Fibroblast of the conjunctiva (primary cell): ENCODE data around the gene LMF1.

Experiments
- DNase-seq: peaks from one replicate; pipeline ENCODE4 v3.0.0-alpha.2; 2010; ENCODE audit warnings: low read depth

Gene LMF1

GRCh38 chr16:984736-985636, 14.2 kb upstream of the LMF1 start:
- no peak for DNase-seq

GRCh38 chr16:984121-984694, 13.4 kb upstream of the LMF1 start:
- DNase-seq: no peak

- DNase-seq: no peak
These were observed 12.6 kb upstream of the LMF1 start for GRCh38 chr16:983044-984030.

GRCh38 chr16:982145-983043, 11.6 kb upstream of the LMF1 start:
- no peak for DNase-seq

- DNase-seq: no peak
These were observed 10.9 kb upstream of the LMF1 start, which contains the start of gene SOX8 for GRCh38 chr16:981695-982144. SOX8 (plus strand) TSS chr16:981770; CDS start chr16:981923, 153 bp downstream.

GRCh38 chr16:980595-980854, 9.7 kb upstream of the LMF1 start:
- DNase-seq: no peak

GRCh38 chr16:979859-980594, 9.2 kb upstream of the LMF1 start:
- DNase-seq: no peak

GRCh38 chr16:979147-979546, 8.4 kb upstream of the LMF1 start:
- DNase-seq: no peak

- no peak for DNase-seq
These were observed 7.6 kb upstream of the LMF1 start for GRCh38 chr16:978403-978802.

GRCh38 chr16:977896-978295, 7.1 kb upstream of the LMF1 start:
- no peak for DNase-seq

- no peak for DNase-seq
These were observed 6.4 kb upstream of the LMF1 start for GRCh38 chr16:977081-977701.

- DNase-seq: no peak
These were observed 5.7 kb upstream of the LMF1 start for GRCh38 chr16:976389-976931.

GRCh38 chr16:975291-975690, 4.5 kb upstream of the LMF1 start:
- no peak for DNase-seq

- no peak for DNase-seq
These were observed 4.0 kb upstream of the LMF1 start for GRCh38 chr16:974611-975261.

GRCh38 chr16:974001-974601, 3.3 kb upstream of the LMF1 start:
- no peak for DNase-seq

- DNase-seq: no peak
These were observed 2.6 kb upstream of the LMF1 start for GRCh38 chr16:973366-973765.

GRCh38 chr16:972316-973002, 1.7 kb upstream of the LMF1 start:
- DNase-seq: no peak

GRCh38 chr16:971981-972315, 1.2 kb upstream of the LMF1 start:
- no peak for DNase-seq

- no peak for DNase-seq
These were observed 760 bp upstream of the LMF1 start for GRCh38 chr16:971582-971905.
